GM19351 (cell line): ENCODE data around the gene CACNB2.
A peak's percentile ranks its signal among the peaks of the same experiment; 100 is the strongest.

Experiments
- ATAC-seq: cut with Tn5 transposase; IDR thresholded peaks from one replicate; pipeline ENCODE4 v1.9.1; 2021; ENCODE audit warnings: mild to moderate bottlenecking, moderate library complexity; ENCODE audit not compliant: unreplicated experiment

Gene CACNB2

DNA sequence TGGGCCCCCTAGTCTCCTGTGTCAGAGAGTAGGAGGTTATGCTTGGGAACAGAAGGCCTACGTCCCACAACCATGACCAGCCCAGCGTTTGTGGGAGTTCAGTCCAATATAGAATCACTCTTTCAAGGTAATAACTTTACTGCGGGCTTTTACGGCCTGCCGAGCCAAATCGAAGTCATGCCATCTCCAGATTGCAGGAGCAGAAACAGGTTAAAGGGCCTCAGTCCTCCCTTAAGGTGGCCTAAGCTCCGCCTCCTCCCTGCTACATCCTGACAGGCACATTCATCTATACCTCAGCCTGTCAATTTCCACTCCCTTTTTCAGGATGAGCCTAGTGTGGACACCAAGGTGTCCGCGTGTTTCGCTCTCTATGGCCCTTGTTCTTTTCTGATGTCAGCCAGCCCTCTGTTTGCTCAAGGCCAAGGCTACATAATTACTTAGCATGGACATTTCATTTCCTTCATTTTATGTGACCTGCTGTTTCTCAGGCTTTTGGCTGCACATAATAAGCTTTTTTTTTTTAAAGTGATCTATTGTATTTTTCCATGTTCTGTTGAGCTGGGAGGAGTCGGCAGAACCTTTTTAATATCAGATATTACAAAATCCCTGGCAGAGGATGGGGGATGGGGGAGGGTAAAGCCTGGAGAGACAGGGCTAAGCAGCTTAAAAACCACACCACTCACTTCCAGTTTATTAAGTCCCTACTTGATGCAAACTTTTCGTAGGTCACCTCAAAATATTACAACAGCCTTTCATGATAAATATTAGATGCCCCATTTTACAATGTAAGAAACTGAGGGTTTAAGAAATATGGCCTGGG is 84.6 kb downstream of the CACNB2 start:
- ATAC-seq = no peak

DNA sequence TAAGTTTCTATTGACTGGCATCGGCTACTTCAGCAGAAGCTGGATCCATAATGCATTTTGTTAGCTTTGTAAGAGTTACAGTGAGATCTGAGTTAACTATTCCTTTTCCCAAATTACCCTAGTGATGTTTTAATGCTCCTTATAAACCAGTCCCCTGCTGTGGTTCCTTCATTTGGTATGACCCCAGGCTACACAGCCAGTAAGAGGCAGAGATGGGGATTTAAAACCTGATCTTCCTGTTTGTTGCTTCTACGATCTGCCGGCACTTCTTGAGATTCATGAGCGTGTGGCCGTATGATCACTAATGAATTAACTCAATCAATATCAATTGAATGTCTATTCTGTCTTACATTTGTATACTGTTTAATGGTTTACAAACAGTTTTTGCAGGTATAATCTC is 86.1 kb downstream of the CACNB2 start:
- no peak for ATAC-seq

DNA sequence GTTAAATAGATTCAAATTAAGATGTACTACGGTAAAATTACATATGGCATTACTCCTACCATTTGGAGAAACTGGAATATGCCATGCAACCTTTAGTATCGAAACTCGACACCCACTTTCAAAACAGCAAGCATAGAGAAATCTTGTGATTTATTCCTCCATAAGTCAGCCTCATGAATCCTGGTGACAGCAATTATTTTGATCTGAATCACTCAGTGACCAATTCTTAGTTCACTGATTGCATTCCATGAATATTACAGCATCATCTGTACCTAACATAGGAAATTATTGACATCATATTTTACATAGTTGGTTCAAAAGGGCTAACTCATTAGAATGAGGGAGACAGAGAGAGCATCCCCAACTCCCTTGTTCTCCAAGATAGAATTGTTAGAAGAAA is 89.6 kb downstream of the CACNB2 start:
- no peak for ATAC-seq

DNA sequence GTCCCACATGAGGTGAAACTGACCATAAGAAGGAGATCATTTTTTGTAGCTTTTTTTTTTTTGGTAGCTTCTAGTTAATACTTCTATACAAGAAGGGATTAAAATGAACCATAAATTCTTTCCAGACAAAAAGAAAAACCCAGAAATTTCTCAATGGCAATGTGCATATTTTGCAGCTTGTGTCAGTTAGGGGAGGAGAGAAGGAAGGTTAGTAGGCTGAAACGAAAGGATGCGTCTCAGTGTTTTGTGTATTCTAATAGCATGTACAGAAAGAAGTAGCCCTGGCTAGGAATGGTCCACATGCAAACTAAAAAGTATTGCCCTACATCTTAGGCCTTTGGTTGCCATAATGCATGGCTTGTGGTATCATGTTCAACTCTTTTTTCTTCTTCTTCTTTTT is 90.6 kb downstream of the CACNB2 start:
- ATAC-seq = no peak

DNA sequence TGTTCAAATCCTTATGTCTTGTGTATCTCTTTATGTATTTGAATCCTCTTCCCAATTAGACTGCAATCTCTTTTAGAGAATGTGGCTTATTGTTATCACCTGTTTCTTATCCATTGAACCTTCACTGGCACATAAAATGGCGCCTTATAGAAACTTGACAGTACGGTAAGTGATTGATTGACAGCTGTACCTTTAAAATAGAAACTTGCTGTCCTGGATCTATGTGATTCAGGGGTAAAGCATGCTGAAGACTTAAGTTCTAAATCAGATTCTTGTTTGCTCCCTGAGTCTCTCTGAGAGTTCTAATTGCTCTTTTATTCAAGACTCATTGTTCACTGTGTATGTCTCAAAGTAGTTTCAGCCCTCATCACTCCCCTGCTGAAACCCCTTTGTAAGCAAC is 91.3 kb downstream of the CACNB2 start:
- ATAC-seq = no peak

DNA sequence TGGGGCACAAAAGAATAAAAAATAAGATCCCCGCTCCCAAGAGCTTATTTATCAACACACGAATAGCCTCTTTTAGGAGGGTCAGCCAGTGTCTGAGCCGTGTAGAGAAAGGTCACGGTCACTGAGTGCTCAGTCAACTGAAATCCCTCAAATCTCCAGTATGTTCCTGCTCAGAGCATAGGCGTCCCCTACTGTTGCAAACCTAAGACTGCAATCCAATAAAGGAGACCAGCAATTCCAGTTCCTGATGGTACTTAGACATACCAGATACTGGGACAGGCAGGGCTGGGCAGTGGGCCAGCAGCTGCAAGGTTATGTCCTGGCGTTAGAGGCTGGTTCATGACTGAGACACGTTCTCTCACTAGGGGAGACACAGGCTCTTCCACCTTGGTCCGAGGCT is 93.6 kb downstream of the CACNB2 start:
- ATAC-seq = no peak

DNA sequence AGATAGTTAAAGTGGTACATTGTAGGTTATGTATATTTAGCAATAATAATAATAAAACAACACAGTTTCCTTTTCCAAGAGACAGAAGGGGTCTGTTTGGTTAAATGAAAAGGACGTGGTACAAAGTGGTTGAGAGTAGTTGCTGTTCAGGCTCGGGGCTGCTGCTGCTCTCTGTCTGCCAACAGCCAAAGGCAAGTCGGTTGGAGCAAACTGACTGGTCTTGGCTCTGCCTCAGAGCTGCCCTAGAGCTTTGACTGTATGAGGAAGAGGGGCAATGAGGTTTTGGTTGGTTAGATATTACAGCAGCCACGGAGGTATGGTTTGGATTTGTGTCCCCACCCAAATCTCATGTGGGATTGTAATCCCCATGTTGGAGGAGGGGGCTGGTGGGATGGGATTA is 95.3 kb downstream of the CACNB2 start:
- ATAC-seq = no peak

DNA sequence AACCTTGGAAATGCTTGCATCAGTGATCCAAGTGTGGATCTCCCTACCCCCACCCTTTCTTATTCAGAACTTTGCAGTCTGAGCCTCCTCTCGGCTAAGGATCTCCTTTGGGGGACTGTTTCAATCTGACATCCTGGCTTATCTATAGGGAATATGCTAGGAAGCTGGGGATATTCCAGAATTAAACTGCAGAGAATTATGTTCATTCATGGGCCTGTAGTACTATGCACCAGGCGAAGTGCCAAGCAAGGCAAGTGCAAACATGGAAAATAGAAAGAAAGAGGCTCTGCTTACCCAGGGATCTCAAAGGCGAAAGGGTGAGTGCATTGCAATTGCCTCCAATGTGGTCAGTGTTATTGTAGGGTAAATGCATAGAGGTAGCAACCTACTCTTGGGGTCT is 96.5 kb downstream of the CACNB2 start:
- no peak for ATAC-seq

DNA sequence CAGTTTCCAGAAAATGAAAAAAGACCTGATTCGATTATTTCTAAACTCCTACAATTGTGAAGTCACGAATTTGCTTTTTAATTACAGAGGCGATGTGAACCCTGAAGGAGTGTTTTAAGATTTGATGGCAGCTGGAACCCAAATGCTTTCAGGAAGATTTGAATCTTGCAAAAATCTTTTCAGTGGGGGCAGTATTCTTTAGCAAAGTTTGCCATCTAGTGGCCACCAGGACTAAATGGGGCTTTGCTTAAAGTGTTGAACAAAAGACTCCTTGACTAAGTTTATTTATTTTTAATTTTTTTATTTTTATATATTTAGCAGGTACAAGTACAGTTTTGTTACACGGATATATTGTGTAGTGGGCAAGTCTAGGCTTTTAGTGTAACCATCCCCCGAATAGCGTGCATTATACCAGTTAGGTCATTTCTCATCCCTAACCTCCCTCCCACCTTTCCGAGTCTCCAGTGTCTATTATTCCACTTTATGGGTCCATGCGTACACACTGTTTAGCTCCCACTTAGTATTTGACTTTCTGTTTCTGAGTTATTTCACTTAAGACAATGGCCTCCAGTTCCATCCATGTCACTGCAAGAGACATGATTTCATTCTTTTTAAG is 98.8 kb downstream of the CACNB2 start:
- ATAC-seq = peak; percentile 49

DNA sequence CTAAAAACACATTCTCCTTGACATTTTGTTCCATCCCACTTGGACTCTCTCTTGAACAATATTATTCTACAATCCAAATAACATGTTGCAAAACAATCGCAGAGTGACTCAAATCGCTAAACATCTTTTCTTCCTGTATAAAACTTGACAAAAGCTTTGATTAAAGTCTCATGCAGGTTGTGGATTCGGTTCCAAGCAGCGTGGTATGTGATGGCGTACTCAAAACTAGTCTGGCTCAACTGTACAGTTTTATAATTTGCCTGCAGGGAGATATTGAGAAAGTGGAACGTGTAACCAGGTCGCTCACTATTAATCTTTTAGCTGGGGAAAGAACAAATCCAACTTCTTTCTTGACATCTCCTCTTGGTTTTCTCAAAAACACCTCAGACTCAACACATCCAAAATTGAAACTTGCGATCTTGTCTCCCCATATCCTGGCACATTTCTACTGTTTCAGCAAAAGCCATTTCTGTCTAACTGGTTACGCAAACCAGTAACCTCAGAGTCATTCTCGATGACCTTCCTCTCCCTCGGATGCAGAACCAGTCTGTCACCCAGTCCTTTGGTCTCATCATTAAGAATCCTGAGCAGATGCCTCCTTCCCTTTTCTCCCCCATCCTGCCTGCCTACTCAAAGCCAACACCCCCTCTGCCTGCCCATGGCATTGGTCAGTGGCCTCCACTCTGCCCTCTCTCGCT is 100.1 kb downstream of the CACNB2 start:
- no peak for ATAC-seq

DNA sequence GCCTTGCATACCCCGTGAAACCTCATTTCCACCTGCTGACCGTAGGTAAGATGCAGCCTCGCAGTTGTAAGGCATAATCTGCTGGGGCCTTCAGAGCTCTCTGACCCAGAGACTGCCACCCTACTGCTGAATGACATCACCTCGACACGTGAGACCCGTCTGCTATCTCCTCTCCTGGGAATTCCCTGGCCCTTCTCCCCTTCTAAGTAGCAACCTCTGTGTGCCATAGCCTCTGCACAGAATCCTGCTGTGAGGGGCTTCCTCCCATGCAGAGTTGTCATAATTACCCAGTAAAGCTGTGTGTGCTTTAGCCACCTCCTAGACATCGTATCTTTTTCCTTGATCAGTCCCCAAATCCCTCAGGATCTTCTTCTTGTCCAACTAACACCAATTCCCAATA is 106.7 kb downstream of the CACNB2 start:
- ATAC-seq = no peak

DNA sequence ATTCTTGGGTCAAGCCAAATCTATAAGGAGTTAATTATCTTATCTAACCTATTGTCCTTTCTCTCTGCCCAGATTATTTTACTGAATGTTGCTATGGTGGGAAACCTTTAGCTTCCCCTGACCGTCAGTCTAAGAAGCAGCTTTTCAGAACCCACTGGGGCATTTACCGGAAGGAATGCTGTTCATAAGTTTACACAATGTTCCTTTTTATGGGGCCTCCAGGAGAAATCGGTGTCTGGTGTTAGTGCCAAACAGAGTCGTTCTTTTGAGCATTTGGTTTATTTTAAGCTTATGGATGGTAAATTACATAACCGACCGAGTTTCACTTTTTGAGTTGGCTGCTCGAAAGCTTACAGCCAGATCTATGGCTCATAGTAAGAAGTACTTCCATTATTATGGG is 111.9 kb downstream of the CACNB2 start:
- ATAC-seq = no peak

DNA sequence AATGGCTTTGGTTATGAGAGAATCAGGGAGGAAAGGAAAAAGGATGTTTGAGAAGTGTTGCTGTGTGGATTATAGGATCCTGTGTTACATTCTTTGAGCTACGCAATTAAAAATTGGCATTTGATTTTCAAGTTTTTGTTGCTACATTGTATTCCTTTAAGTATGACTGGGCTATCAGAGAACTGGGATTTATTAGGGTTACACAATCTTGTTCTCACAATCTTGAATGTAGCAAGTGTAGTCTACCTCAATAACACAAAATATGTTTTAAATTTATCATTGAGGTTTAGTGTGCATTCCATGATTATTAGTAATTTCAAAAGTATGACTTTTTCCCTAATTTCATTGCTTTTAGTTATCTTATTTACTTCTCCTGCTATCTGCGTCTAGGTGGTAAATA is 113.9 kb downstream of the CACNB2 start:
- no peak for ATAC-seq

DNA sequence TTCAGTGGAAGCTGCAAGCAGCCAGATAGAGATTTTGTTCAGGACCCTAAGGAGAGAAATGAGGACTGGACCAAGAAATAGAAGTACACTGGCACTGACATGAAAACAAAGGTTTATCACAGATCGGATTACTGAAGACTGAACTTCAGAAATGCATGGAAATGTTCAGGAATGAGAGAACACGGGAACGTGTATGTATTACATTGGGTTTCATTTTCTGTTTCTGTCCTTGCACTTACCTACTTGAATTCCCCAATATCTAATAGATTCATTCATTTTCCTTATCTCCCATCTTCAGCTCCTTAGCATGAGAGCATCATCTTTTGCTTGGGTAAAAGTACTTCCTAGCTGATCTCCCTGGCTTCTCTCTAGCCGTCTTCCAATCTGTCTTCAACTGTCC is 114.5 kb downstream of the CACNB2 start:
- no peak for ATAC-seq

DNA sequence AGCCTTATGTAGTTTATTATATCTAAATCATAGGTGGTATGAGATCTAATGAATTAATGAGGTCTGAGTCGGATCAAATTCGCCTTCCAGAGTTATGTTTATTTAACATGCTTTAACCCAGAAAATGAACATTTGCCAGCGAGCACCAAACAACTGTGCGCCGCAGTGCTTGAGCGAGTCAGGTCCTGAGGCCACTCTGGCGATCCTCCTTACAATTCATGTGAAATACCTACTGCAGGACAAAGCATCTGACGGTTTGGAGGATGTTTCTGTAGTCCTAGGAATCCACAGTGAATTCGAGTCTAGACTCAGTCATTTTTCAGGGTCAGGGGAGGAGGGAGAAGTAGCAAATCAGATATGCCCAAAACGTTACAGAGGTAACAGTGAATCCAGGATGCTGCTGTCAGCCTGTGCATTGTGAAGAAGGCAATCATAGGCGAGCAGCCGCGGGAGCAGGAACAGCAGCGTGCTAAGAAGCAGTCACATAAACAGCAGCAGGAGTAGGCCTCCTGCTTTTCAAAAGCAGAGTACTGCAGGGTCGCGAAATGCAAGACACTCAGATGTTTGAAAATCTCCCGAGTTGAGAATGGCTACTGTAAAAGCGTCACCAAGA is 120.2 kb downstream of the CACNB2 start:
- no peak for ATAC-seq

DNA sequence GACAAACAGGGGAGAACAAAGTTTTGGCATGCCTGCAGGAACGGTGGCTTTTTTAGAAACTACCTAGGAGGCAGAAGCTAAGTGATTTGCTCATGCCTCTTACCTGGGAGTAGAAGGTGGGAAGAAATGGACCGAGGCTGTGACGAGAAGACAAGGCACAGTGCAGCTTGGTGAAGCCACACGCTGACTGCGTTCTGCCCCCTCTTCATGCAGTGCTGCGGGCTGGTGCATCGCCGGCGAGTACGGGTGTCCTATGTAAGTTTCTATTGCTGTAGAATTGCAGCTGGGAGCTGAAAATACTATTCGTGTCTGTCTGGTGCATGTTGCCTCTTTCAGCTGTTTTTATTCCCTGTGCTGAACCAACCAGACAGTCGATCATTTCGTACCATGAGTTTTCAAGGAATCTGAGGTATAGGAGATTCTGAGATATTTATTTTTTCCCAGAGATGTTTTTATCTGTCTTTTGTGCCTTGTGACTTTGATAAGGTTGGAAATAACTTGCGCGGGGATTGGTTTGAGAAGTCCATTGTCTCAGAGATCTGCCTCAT is 120.9 kb downstream of the CACNB2 start:
- no peak for ATAC-seq

DNA sequence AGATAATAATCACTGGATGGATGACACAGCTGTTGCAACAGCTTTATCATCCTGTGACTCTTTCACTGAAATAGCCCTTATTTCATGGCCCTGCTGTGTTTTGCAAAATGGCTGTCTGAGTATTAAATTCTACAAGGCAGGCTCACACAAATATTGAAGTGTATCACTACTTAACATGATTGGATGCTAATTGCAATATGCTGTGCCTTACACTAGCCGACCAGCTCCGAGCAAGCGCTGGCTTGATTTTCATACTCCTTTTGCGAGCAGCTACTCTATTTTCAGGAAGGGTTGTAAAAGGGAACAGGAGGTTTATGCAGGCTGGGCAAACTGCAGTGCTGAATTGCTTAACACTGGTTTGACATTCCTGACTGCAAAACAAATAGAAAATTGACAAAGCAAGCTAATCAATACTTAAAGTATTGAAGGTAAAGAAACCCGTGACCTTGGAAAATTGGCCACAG is 121.6 kb downstream of the CACNB2 start:
- no peak for ATAC-seq

DNA sequence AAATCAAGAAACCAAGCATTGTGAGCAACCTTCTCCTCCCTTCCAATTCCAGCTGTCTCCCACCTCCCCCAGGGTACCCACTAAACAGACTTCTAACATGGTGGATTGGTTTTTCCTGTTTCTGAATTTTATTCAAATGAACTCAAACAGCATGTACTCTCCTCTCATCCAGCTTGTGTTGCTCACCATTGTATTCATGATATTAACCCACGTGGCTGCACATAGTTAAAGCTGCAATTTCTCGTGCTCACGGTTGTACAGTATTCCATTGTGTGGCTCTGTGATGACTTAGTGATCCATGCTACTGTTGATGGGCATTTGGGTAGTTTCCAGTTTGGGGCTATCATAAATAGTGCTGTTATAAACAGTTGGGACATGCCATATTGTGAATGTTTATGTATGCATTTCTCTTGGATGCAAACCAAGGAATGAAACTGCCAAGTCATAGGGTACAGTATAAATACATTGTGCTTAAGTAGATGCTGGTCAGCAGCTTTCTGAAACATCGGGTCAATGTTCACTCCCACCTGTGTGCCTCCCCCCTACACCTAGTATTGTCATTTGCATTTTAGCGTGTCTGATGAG is 124.3 kb downstream of the CACNB2 start:
- no peak for ATAC-seq

DNA sequence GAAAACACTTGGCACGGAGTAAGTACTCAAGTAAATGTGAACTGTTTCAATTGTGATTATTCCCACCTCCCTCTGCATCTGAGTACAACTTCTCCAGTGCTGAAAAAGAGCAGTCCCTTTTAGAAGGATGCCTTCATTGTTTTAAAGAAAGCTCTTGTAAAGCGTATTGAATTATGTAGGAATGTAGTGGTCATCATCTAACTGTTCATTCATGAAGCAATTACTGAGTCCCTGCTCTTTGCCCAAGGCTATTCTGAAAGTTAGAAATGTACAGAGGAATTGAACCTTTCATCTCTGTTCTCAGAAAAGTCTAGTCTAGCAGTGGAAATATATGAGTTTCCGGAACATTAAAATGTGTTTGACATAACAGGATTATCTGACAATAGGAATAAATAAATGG is 127.8 kb downstream of the CACNB2 start:
- no peak for ATAC-seq

DNA sequence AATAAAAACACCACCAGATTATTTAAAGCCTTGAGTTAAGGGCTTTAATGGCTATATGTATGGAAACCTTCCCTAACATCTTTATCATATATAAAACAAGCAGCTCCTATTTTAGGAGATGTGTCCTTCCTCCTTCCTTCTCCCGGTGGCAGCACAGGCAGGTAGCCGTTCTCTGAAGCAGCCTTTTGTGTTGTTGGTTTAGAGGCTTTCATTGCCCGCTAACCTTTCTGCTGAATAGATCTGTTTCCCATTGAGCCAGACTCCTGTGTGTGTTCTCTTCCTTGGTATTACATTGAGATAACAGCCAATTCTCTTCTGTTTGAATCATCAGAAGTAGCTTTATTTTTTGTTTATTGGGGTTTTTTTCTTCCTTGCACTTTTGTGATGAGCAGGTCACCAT is 131.3 kb downstream of the CACNB2 start:
- ATAC-seq = no peak

DNA sequence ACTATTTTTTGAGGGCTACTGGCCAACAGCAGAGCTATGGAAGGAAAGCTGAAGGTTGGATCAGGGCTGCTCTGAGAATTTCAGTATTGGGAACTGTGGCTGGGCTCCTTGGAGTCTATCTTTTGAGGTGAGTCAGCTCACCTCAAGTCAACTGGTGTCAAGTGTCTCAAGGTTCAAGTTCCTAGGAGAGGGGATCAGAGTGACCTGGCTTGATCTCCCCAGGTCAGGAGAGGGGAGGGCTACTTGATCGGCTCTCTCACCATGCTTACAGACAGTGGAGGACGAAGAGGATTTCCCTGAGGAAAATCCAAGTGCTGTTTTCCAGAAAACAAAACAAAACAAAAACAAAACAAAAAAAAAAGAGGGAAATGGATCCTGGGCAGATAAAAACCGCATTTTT is 132.8 kb downstream of the CACNB2 start:
- no peak for ATAC-seq
